HEK293T (cell line): ENCODE measurements around the gene TNFAIP2.

ENCODE experiments used
- CTCF ChIA-PET: fragments of 350-600 bp; formaldehyde crosslinking; extraction: SDS; loops from one replicate; lab custom pipeline; 2021; ENCODE audit warnings: antibody characterized with exemption, inconsistent platforms; lab: Yijun Ruan, JAX
- POLR2A ChIA-PET: fragments of 350-600 bp; formaldehyde crosslinking; extraction: SDS; loops from one replicate; lab custom pipeline; 2020; ENCODE audit warnings: antibody characterized with exemption, inconsistent platforms; lab: Yijun Ruan, JAX
- DNase-seq: peaks from one replicate; pipeline ENCODE4 v3.0.0; 2012; ENCODE audit warnings: mixed read lengths; ENCODE audit errors: extremely low spot score
- ARNT ChIP-seq: fragments of 450-650 bp; IDR thresholded peaks from 2 replicates; pipeline ENCODE4 v1.6.1; 2017; ENCODE audit warnings: mild to moderate bottlenecking
- BHLHE40 ChIP-seq: fragments of 450-650 bp; IDR thresholded peaks from 2 replicates; pipeline ENCODE4 v1.6.1; 2016; ENCODE audit warnings: mild to moderate bottlenecking, moderate library complexity, borderline replicate concordance
- CTBP1 ChIP-seq: fragments of 450-650 bp; IDR thresholded peaks from 2 replicates; pipeline ENCODE4 v1.6.1; 2016; ENCODE audit warnings: borderline replicate concordance
- ELF4 ChIP-seq: fragments of 450-650 bp; IDR thresholded peaks from 2 replicates; pipeline ENCODE4 v1.6.1; 2017; ENCODE audit warnings: antibody characterized with exemption
- FOXA1 ChIP-seq: fragments of 450-650 bp; IDR thresholded peaks from 2 replicates; pipeline ENCODE4 v1.6.1; 2016; ENCODE audit warnings: mild to moderate bottlenecking
- FOXK2 ChIP-seq: fragments of 450-650 bp; IDR thresholded peaks from 2 replicates; pipeline ENCODE4 v1.6.1; 2016; ENCODE audit warnings: mild to moderate bottlenecking
- FOXM1 ChIP-seq: fragments of 450-650 bp; IDR thresholded peaks from 2 replicates; pipeline ENCODE4 v1.6.1; 2017; ENCODE audit warnings: mild to moderate bottlenecking, borderline replicate concordance
- HDGF ChIP-seq: fragments of 450-650 bp; IDR thresholded peaks from 2 replicates; pipeline ENCODE4 v1.6.1; 2017; ENCODE audit warnings: antibody characterized with exemption, borderline replicate concordance
- L3MBTL2 ChIP-seq: fragments of 450-650 bp; conservative IDR thresholded peaks from 2 replicates; pipeline ENCODE4 v1.6.1; 2016; ENCODE audit warnings: mild to moderate bottlenecking
- LEF1 ChIP-seq: fragments of 450-650 bp; IDR thresholded peaks from 2 replicates; pipeline ENCODE4 v1.6.1; 2017; ENCODE audit warnings: mild to moderate bottlenecking, borderline replicate concordance
- NFRKB ChIP-seq: fragments of 450-650 bp; IDR thresholded peaks from 2 replicates; pipeline ENCODE4 v1.6.1; 2016; ENCODE audit warnings: mild to moderate bottlenecking, moderate library complexity
- PKNOX1 ChIP-seq: fragments of 450-650 bp; IDR thresholded peaks from 2 replicates; pipeline ENCODE4 v1.6.1; 2016
- SP1 ChIP-seq: fragments of 450-650 bp; IDR thresholded peaks from 2 replicates; pipeline ENCODE4 v1.6.1; 2017
- SUZ12 ChIP-seq: fragments of 450-650 bp; IDR thresholded peaks from 2 replicates; pipeline ENCODE4 v1.6.1; 2016; ENCODE audit warnings: mild to moderate bottlenecking
- TARDBP ChIP-seq: fragments of 450-650 bp; IDR thresholded peaks from 2 replicates; pipeline ENCODE4 v1.6.1; 2016
- ZNF384 ChIP-seq: fragments of 450-650 bp; IDR thresholded peaks from 2 replicates; pipeline ENCODE4 v1.6.1; 2016

TNFAIP2 gene

GRCh38 chr14:103178521-103178920, 55.3 kb downstream of the TNFAIP2 start:
- ChIA-PET POLR2A (no interaction called here), CTCF (interaction anchor here (1.2 kb wide), 1 partner anchor 38 kb away, joined by 5 read pairs; no protein-coding TSS in a partner anchor)
- TF ChIP-seq ZNF384 (no peak), BHLHE40 (no peak), NFRKB (no peak), FOXA1 (no peak), FOXK2 (no peak), SP1 (no peak), SUZ12 (no peak), TARDBP (no peak), ARNT (no peak), ELF4 (no peak), LEF1 (no peak), HDGF (no peak), CTBP1 (no peak), FOXM1 (no peak), L3MBTL2 (no peak), PKNOX1 (no peak)
- no peak for DNase-seq

- no peak for DNase-seq
- no peak for TF ChIP-seq TARDBP
- no peak for TF ChIP-seq HDGF
- TF ChIP-seq CTBP1: no peak
- no peak for TF ChIP-seq L3MBTL2
- TF ChIP-seq ZNF384: no peak
- no peak for TF ChIP-seq FOXM1
- TF ChIP-seq ELF4: no peak
- TF ChIP-seq PKNOX1: no peak
- TF ChIP-seq NFRKB: no peak
- TF ChIP-seq FOXA1: no peak
- no peak for TF ChIP-seq FOXK2
- no peak for TF ChIP-seq SP1
- TF ChIP-seq SUZ12: no peak
- no peak for TF ChIP-seq BHLHE40
- TF ChIP-seq LEF1: no peak
- no peak for TF ChIP-seq ARNT
- ChIA-PET POLR2A (no interaction called here), CTCF (interaction anchor here (1.2 kb wide), 1 partner anchor 38 kb away, joined by 5 read pairs; no protein-coding TSS in a partner anchor)
Measured at GRCh38 chr14:103179094-103179493, 55.8 kb downstream of the TNFAIP2 start.

GRCh38 chr14:103180331-103180730, 57.1 kb downstream of the TNFAIP2 start:
- ChIA-PET POLR2A (no interaction called here), CTCF (no interaction called here)
- DNase-seq: no peak
- TF ChIP-seq L3MBTL2 (no peak), NFRKB (no peak), FOXM1 (no peak), SP1 (no peak)

- POLR2A ChIA-PET: no interaction called here
Measured at GRCh38 chr14:103184046-103184445, 60.8 kb downstream of the TNFAIP2 start.

GRCh38 chr14:103185051-103186029, 62.1 kb downstream of the TNFAIP2 start:
- POLR2A ChIA-PET: no interaction called here
- CTCF ChIA-PET: interaction anchor here (0.6 to 1.2 kb wide), 6 partner anchors 7 to 1123 kb away, joined by 3 to 4 read pairs (median 3); no protein-coding TSS in a partner anchor
- peak; percentile 98 for TF ChIP-seq ZNF384
- TF ChIP-seq FOXM1: no peak
- peak; percentile 24 for DNase-seq

More at GRCh38 chr14:103184046-103184445, 60.8 kb downstream of the TNFAIP2 start:
- no peak for TF ChIP-seq L3MBTL2
- no peak for TF ChIP-seq FOXM1
- TF ChIP-seq NFRKB: no peak
- no peak for TF ChIP-seq ARNT
- no peak for TF ChIP-seq TARDBP
- no peak for TF ChIP-seq FOXA1
- no peak for TF ChIP-seq SUZ12
- no peak for TF ChIP-seq PKNOX1
- TF ChIP-seq FOXK2: no peak
- no peak for TF ChIP-seq ZNF384
- no peak for TF ChIP-seq ELF4
- no peak for TF ChIP-seq HDGF
- TF ChIP-seq SP1: no peak
- no peak for TF ChIP-seq CTBP1
- no peak for TF ChIP-seq BHLHE40
- no peak for TF ChIP-seq LEF1
- DNase-seq: no peak
- CTCF ChIA-PET: interaction anchor here (0.6 to 1.7 kb wide), 2 partner anchors 8 to 79 kb away, joined by 3 to 6 read pairs; no protein-coding TSS in a partner anchor
